Measurements from ENCODE around the gene CABP1.

Gene CABP1

GRCh38 chr12:120710031-120710804 is 69.8 kb downstream of the CABP1 start, which contains the start of gene UNC119B:
TSS of gene UNC119B (plus strand) at chr12:120710458. CDS start at chr12:120710475, 17 bp downstream.
- TF ChIP-seq CTCF (IDR thresholded peaks at IDR 0.05; ENCODE audit: low read depth, low read length, missing control alignments), result no peak
- no peak for DNase-seq (ENCODE audit: low read depth)
- H3K4me3 ChIP-seq (ENCODE audit: low read depth, low read length), result peak within 1 kb of the TSS; percentile 80

- DNase-seq (ENCODE audit: low read depth), result no peak
- H3K4me3 ChIP-seq (ENCODE audit: low read depth, low read length), result peak overlapping the region; percentile 80
- no peak for TF ChIP-seq CTCF (IDR thresholded peaks at IDR 0.05; ENCODE audit: low read depth, low read length, missing control alignments)
Observed at GRCh38 chr12:120710805-120711296, 70.4 kb downstream of the CABP1 start.

GRCh38 chr12:120711411-120711810 is 71.0 kb downstream of the CABP1 start:
- DNase-seq (ENCODE audit: low read depth), result no peak
- peak overlapping the region; percentile 80 for H3K4me3 ChIP-seq (ENCODE audit: low read depth, low read length)
- no peak for TF ChIP-seq CTCF (IDR thresholded peaks at IDR 0.05; ENCODE audit: low read depth, low read length, missing control alignments)

GRCh38 chr12:120712610-120713009 is 72.2 kb downstream of the CABP1 start:
- no peak for TF ChIP-seq CTCF (IDR thresholded peaks at IDR 0.05; ENCODE audit: low read depth, low read length, missing control alignments)
- H3K4me3 ChIP-seq (ENCODE audit: low read depth, low read length), result no peak overlapping the region
- no peak for DNase-seq (ENCODE audit: low read depth)

GRCh38 chr12:120713861-120714482 is 73.5 kb downstream of the CABP1 start:
- DNase-seq (ENCODE audit: low read depth), result peak; percentile 52
- H3K4me3 ChIP-seq (ENCODE audit: low read depth, low read length), result no peak overlapping the region
- peak; percentile 80 for TF ChIP-seq CTCF (IDR thresholded peaks at IDR 0.05; ENCODE audit: low read depth, low read length, missing control alignments)
